HepG2 (cell line): ENCODE measurements around the gene ACP1. TPM values are rescaled to one million over a fixed set of nuclear protein-coding genes. Genes with fewer than 3 reads are reported as not detected.

Source experiments
- ATF5 ChIP-seq: sonication (generic); formaldehyde crosslinking; IDR thresholded peaks from 2 replicates; pipeline ENCODE4 v1.4.0; 2020; ENCODE audit warnings: mild to moderate bottlenecking, low read depth, missing genetic modification reagents
- CENPBD1 ChIP-seq: sonication (generic); formaldehyde crosslinking; IDR thresholded peaks from 2 replicates; pipeline ENCODE4 v1.8.0; 2022; ENCODE audit warnings: missing genetic modification reagents, low read depth, mild to moderate bottlenecking, borderline replicate concordance
- DMAP1 ChIP-seq: IDR thresholded peaks from 2 replicates; pipeline ENCODE4 v1.6.1; 2016
- EP300 ChIP-seq, 3 experiments: sonication (generic) in 1 of 3; formaldehyde crosslinking in 1 of 3; IDR thresholded peaks; 2 replicates each; pipeline versions ENCODE4 v1.5.1 to v1.6.1; 2011 to 2020; ENCODE audit warnings: low read depth in 2 of 3, low read length in 2 of 3, borderline replicate concordance in 1 of 3, improper control_type of control experiment in 1 of 3, mild to moderate bottlenecking in 1 of 3, missing genetic modification reagents in 1 of 3, moderate library complexity in 1 of 3
- ESRRA ChIP-seq: sonication (generic); formaldehyde crosslinking; IDR thresholded peaks from 2 replicates; pipeline ENCODE4 v1.5.1; 2020; ENCODE audit warnings: mild to moderate bottlenecking, low read depth, missing genetic modification reagents
- ETV6 ChIP-seq: sonication (generic); formaldehyde crosslinking; conservative IDR thresholded peaks from 2 replicates; pipeline ENCODE4 v1.4.0; 2020; ENCODE audit warnings: missing genetic modification reagents
- FLYWCH1 ChIP-seq: sonication (generic); formaldehyde crosslinking; IDR thresholded peaks from 2 replicates; pipeline ENCODE4 v1.8.1; 2023; ENCODE audit warnings: mild to moderate bottlenecking, missing genetic modification reagents
- HDAC2 ChIP-seq: sonication (generic); formaldehyde crosslinking; IDR thresholded peaks from 2 replicates; pipeline ENCODE4 v1.4.0; 2020; ENCODE audit warnings: missing genetic modification reagents
- JUN ChIP-seq: sonication (generic); formaldehyde crosslinking; IDR thresholded peaks from 2 replicates; pipeline ENCODE4 v1.4.0; 2020; ENCODE audit warnings: mild to moderate bottlenecking, missing genetic modification reagents
- KDM3A ChIP-seq: IDR thresholded peaks from 2 replicates; pipeline ENCODE4 v1.6.1; 2018; ENCODE audit warnings: low read depth, missing compliant biosample characterization
- KDM5B ChIP-seq: sonication (generic); formaldehyde crosslinking; IDR thresholded peaks from 2 replicates; pipeline ENCODE4 v1.4.0; 2020; ENCODE audit warnings: missing genetic modification reagents, mild to moderate bottlenecking, borderline replicate concordance
- NFE2L2 ChIP-seq: fragments of 150-350 bp; IDR thresholded peaks from 2 replicates; pipeline ENCODE4 v1.6.1; 2014; ENCODE audit warnings: low read length
- NR0B2 ChIP-seq: sonication (generic); formaldehyde crosslinking; IDR thresholded peaks from 2 replicates; pipeline ENCODE4 v1.4.0; 2020; ENCODE audit warnings: mild to moderate bottlenecking, missing genetic modification reagents
- POGZ ChIP-seq: sonication (generic); formaldehyde crosslinking; IDR thresholded peaks from 2 replicates; pipeline ENCODE4 v1.4.0; 2020; ENCODE audit warnings: mild to moderate bottlenecking, missing genetic modification reagents
- RBM22 ChIP-seq: fragments of 200-400 bp; formaldehyde crosslinking; optimal IDR thresholded peaks from 2 replicates; pipeline ENCODE3; 2017; ENCODE audit warnings: mild to moderate bottlenecking, low read length, moderate library complexity
- TRIM24 ChIP-seq: sonication (generic); formaldehyde crosslinking; IDR thresholded peaks from 2 replicates; pipeline ENCODE4 v1.8.0; 2022; ENCODE audit warnings: mild to moderate bottlenecking, missing genetic modification reagents
- ZBTB42 ChIP-seq: sonication (generic); formaldehyde crosslinking; IDR thresholded peaks from 2 replicates; pipeline ENCODE4 v1.5.0; 2020; ENCODE audit warnings: mild to moderate bottlenecking, missing genetic modification reagents
- ZNF205 ChIP-seq: IDR thresholded peaks from 2 replicates; pipeline ENCODE4 v1.6.1; 2018; ENCODE audit warnings: missing biosample characterization, missing genetic modification reagents
- ZNF343 ChIP-seq: sonication (generic); formaldehyde crosslinking; IDR thresholded peaks from 2 replicates; pipeline ENCODE4 v1.4.0; 2020; ENCODE audit warnings: mild to moderate bottlenecking, missing genetic modification reagents
- ZNF484 ChIP-seq: sonication (generic); formaldehyde crosslinking; IDR thresholded peaks from 2 replicates; pipeline ENCODE4 v1.5.1; 2020; ENCODE audit warnings: mild to moderate bottlenecking, low read depth, missing genetic modification reagents, borderline replicate concordance
- ZNF879 ChIP-seq: sonication (generic); formaldehyde crosslinking; IDR thresholded peaks from 2 replicates; pipeline ENCODE4 v1.8.1; 2023; ENCODE audit warnings: missing genetic modification reagents
- ZSCAN30 ChIP-seq: sonication (generic); formaldehyde crosslinking; IDR thresholded peaks from 2 replicates; pipeline ENCODE4 v1.5.0; 2020; ENCODE audit warnings: mild to moderate bottlenecking, missing genetic modification reagents
- polyA plus RNA-seq, 8 experiments: library from polyadenylated mRNA; depleted of rRNA in 3 of 8; stranded (reverse) in 7 of 8; unstranded in 1 of 8; fragments of >200 nt; fragmentation: Illumina TruSeq in 4 of 8; extraction: Trizol in 4 of 8; gene quantifications; 2 replicates each; pipeline versions ENCODE4 v1.2.1 to v1.2.3, GENCODE V29; 2011 to 2016; ENCODE audit warnings: low read depth in 4 of 8, missing spikeins in 1 of 8, mixed read lengths in 1 of 8; ENCODE audit not compliant: insufficient read depth in 1 of 8
- total RNA-seq, 5 experiments: library from RNA; depleted of rRNA; stranded (reverse); fragments of >200 nt; fragmentation: Illumina TruSeq; extraction: Trizol; gene quantifications; 2 replicates each; pipeline ENCODE4 v1.2.3, GENCODE V29; 2016; ENCODE audit warnings: low read depth in 1 of 5
- TF ChIP-seq, protein P1 (sequence below): IDR thresholded peaks from 2 replicates; pipeline ENCODE4 v1.6.1; 2016
- TF ChIP-seq, protein P2 (sequence below): sonication (generic); formaldehyde crosslinking; IDR thresholded peaks from 2 replicates; pipeline ENCODE4 v1.4.0; 2020; ENCODE audit warnings: missing genetic modification reagents, borderline replicate concordance
- TF ChIP-seq, protein P3 (sequence below): sonication (generic); formaldehyde crosslinking; IDR thresholded peaks from 2 replicates; pipeline ENCODE4 v1.4.0; 2020; ENCODE audit warnings: missing genetic modification reagents, mild to moderate bottlenecking, borderline replicate concordance

The ACP1 gene
- total and polyA plus RNA-seq, 2 of the 13 experiments (the other 11 are each of a cell fraction or from before 2014, with no cell fraction given) = 246 to 348 TPM

DNA sequence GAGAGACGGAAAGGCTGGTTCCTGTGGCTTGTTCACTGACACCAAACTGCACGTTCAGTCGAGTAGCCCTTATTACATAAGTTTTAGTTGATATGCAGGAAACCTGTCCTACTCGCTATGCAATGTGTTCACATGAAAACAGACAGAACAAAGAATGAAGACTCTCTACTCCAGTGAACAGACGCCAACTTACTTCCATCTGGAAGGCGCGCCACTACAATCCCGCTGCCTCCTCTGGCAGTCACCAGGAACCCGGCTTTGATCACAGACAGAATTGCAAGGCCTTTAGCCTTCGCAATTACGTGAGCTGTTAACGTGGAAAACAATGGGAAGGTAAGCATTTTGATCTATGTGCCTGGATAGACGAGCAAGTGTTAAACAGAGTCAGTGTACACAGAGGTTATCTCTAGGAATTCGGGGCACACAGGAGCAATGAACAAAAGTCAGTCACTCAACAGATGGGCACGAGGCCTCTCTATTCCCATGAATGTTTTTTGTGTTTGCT, 15.2 kb upstream of the ACP1 start (continued):
- TF ChIP-seq ZBTB42 (CRISPR knock-in tag) (no peak), NR0B2 (no peak), NFE2L2 (no peak), KDM5B (peak; percentile 28; the same call in 1 of the 2 replicates), RBM22 (no peak), HDAC2 (CRISPR knock-in tag) (peak; percentile 97), ESRRA (CRISPR knock-in tag) (peak; percentile 73; the same call in 1 of the 2 replicates), ZNF484 (no peak), DMAP1 (CRISPR knock-in tag) (peak; percentile 85), ZSCAN30 (CRISPR knock-in tag) (no peak), TRIM24 (CRISPR knock-in tag) (no peak), ZNF205 (CRISPR knock-in tag) (peak; percentile 93), ETV6 (0 out of 2 replicates have a peak, but pooled peaks have one; percentile 48), ATF5 (no peak), POGZ (CRISPR knock-in tag) (peak; percentile 92), ZNF879 (CRISPR knock-in tag) (no peak), JUN (peak; percentile 83; the same call in 1 of the 2 replicates), CENPBD1 (CRISPR knock-in tag) (no peak), FLYWCH1 (no peak), ZNF343 (CRISPR knock-in tag) (no peak), KDM3A (CRISPR knock-in tag) (peak; percentile 66; the same call in 1 of the 2 replicates), EP300 (IDR thresholded peaks at IDR 0.05; ENCODE audit: low read depth in 2 of 2, low read length in 2 of 2) (peak in 1 of 2 experiments; percentile 93; a peak in 2 of 4 replicates), EP300 (CRISPR knock-in tag; IDR thresholded peaks at IDR 0.05; ENCODE audit: borderline replicate concordance) (peak; percentile 89)
- TF ChIP-seq, protein P1, sequence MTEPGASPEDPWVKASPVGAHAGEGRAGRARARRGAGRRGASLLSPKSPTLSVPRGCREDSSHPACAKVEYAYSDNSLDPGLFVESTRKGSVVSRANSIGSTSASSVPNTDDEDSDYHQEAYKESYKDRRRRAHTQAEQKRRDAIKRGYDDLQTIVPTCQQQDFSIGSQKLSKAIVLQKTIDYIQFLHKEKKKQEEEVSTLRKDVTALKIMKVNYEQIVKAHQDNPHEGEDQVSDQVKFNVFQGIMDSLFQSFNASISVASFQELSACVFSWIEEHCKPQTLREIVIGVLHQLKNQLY (CRISPR knock-in tag) = peak; percentile 90; the same call in 1 of the 2 replicates
- TF ChIP-seq, protein P2, sequence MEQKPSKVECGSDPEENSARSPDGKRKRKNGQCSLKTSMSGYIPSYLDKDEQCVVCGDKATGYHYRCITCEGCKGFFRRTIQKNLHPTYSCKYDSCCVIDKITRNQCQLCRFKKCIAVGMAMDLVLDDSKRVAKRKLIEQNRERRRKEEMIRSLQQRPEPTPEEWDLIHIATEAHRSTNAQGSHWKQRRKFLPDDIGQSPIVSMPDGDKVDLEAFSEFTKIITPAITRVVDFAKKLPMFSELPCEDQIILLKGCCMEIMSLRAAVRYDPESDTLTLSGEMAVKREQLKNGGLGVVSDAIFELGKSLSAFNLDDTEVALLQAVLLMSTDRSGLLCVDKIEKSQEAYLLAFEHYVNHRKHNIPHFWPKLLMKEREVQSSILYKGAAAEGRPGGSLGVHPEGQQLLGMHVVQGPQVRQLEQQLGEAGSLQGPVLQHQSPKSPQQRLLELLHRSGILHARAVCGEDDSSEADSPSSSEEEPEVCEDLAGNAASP (CRISPR knock-in tag) = peak; percentile 90
- TF ChIP-seq, protein P3, sequence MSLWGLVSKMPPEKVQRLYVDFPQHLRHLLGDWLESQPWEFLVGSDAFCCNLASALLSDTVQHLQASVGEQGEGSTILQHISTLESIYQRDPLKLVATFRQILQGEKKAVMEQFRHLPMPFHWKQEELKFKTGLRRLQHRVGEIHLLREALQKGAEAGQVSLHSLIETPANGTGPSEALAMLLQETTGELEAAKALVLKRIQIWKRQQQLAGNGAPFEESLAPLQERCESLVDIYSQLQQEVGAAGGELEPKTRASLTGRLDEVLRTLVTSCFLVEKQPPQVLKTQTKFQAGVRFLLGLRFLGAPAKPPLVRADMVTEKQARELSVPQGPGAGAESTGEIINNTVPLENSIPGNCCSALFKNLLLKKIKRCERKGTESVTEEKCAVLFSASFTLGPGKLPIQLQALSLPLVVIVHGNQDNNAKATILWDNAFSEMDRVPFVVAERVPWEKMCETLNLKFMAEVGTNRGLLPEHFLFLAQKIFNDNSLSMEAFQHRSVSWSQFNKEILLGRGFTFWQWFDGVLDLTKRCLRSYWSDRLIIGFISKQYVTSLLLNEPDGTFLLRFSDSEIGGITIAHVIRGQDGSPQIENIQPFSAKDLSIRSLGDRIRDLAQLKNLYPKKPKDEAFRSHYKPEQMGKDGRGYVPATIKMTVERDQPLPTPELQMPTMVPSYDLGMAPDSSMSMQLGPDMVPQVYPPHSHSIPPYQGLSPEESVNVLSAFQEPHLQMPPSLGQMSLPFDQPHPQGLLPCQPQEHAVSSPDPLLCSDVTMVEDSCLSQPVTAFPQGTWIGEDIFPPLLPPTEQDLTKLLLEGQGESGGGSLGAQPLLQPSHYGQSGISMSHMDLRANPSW (CRISPR knock-in tag) = peak; percentile 61; the same call in 1 of the 2 replicates
